ENCODE results near the gene GSN.
A peak's percentile ranks its signal among the peaks of the same experiment; 100 is the strongest.

GSN gene

DNA sequence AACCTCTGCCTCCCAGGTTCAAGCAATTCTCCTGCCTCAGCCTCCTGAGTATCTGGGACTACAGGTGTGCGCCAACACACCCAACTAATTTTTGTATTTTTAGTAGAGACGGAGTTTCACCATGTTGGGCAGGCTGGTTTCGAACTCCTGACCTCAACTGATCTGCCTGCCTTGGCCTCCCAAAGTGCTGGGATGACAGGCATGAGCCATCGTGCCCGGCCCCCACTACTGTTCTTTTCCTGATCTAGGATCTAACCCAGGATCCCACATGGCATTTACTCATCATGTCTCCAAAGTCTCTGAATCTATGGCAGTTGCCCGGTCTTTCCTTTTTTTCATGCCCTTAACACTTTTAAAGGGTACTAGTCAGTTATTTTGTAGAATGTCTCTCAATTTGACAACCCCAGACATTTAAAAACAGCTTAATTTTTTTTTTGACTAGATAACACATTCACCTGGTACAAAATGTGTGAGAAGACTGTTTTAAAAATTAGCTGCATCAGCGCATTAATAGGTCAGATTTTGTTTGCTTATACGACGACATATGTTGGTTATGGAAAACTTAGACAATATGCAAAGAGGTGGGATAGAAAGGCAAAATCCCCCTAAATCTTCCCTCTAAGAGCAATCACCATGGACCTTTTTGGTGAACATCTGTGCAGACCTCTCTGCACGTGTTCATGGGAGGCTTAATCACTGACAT lies 55.6 kb downstream of the GSN start:
- no peak for DNase-seq (ENCODE audit: low read depth in 2 of 2)

DNA sequence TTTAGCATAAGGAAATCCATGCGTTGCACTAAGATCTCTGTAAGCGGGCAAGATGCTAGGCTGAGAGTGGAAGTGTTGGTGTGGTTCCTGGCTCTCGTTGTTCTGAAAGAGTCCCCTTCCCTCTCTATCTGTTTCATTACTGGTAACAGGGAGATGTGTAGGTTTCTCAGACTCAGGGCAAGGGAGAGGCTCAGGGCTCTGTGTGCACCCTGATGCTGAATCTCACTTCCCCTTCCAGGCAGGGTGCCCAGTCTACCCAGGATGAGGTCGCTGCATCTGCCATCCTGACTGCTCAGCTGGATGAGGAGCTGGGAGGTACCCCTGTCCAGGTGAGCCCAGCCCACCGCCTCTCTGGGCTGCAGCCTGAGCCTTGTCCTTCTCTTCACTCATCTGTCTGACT lies 56.4 kb downstream of the GSN start:
- DNase-seq (ENCODE audit: low read depth in 2 of 2) = no peak

DNA sequence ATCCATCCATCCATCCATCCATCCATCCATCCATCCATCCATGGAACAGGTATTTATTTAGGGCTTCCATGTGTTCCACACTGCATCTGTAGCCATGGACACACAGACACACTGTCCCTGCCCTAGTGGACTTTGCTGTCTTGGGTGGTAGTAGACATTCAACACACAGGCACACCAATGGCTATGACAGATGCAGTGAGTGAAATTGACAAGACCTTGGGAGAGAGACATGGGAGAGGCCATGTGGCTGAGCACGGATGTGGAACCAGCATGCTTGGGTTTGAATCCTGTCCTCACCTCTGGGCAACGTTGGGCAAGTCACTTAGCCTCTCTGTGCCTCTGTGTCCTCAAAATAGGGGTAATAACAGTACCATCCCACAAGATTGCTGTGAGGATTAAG lies 56.8 kb downstream of the GSN start:
- DNase-seq (ENCODE audit: low read depth in 2 of 2) = no peak

DNA sequence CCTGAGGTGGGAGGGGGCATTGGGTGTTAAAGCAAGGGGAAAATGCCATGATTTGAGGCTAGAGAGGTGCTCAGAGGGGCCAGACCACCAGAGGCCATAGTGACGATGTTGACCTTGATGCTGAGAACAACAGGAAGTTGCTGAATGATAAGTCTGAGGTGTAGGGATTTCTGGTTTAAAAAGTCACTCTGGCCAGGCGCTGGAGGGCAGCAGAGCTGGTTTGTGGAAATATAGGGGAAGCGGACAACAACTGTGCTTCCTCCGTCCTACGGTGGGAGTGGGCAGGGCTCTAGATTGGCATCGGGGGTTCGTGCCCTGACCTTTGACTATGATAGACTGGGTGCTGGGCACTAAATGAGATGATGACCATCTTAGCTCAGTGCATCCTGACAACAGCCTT lies 57.4 kb downstream of the GSN start:
- DNase-seq (ENCODE audit: low read depth in 2 of 2) = no peak

DNA sequence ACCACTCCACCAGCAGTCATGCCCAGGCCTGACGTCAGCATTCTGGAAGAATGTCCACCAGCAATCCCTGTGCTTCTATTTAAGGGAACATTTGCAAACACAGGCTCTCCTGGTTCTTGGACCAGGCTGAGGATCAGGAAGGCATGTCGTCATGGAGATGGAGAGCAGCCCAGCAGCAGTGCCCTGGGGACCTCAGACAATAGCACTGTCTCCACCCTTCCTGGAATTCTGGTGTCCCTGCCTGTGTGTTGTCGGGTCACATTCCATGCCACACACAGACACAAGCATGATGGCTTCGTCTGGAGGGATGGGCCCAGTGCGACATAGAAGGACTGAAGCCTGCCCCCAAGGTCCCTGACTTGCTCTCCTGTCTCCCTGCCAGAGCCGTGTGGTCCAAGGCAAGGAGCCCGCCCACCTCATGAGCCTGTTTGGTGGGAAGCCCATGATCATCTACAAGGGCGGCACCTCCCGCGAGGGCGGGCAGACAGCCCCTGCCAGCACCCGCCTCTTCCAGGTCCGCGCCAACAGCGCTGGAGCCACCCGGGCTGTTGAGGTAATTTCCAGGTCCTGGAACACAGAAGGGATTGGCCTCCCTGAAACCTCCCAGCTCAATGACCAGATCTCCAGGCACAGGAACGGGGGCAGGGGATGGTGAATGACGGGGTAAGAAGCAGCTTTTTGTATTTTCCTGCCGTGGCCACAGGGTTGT lies 58.3 kb downstream of the GSN start:
- DNase-seq (ENCODE audit: low read depth in 2 of 2) = peak in 1 of 2 experiments; percentile 14

DNA sequence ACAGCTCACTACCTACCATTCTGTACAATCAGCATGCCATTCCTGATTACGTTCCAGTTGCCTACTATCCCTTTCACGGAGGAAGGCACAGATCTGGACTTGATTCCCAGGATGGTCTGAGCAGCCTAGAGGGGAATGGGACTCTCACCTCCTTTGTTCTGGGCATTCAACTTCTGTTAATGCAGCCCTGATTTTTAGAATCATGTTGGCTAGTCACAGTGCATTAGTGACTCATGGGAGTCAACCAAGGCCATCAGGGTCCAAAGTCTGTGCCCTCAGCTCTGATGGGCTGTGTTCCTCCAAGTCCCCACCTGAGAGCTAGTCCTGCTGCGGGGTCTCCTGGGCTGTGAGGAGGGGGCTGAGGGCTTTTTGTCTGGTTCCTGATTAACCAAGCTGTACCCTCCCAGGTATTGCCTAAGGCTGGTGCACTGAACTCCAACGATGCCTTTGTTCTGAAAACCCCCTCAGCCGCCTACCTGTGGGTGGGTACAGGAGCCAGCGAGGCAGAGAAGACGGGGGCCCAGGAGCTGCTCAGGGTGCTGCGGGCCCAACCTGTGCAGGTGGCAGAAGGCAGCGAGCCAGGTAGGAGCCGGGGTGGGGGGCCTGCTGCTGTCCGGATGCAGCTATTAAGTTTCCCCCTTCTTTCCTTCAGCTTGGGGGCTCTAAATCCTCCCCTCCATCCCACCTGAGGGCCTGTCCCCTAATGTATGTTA lies 59.1 kb downstream of the GSN start:
- no peak for DNase-seq (ENCODE audit: low read depth in 2 of 2)

DNA sequence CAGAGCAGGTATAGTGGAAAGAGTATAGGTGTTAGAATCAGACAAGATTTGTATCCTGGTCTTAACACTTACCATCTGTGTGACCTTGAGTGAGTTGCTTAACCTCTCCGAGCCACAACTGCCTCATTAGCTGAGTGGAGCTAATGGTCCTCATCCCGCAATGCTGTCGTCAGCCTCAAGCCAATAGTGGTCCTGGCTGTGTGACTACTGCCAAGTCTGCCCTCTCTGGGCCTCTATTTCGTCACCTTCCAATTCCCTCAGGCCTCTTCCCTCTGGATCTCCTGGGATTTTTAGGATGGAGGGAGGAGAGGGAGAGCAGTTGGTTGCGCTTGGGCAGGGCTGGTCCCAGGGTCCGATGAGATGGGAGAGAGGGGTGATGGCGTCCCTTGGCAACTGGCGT lies 60.5 kb downstream of the GSN start:
- DNase-seq (ENCODE audit: low read depth in 2 of 2) = no peak

DNA sequence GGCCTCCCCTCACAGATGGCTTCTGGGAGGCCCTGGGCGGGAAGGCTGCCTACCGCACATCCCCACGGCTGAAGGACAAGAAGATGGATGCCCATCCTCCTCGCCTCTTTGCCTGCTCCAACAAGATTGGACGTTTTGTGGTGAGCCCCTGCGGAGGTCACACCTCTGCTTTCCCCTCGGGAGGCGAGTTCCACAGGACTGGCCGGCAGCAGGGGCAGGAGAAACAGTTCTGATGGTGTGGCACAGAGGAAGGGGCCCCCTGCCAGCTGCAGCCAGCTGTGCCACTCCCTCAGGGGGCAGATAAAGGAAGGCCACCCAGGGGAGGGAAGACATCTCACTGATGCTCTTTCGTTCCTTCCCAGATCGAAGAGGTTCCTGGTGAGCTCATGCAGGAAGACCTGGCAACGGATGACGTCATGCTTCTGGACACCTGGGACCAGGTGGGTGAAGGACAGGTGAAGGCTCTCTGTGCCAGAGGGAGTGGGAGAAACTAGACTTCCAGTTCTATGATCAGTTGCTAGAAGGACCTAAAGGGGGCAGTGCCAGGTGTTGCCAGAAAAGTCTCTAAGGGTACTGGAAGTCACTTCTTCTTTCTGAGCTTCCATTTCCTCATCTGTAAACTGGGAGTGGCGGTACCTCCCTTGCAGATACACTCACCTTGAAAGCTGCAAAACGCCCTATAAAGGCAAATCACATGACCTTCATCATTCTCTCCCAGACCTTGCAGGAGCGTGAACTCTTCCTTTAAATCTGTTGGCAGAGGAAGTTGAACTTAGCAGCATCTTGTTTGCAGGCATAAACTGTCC lies 61.1 kb downstream of the GSN start:
- DNase-seq (ENCODE audit: low read depth in 2 of 2) = no peak

DNA sequence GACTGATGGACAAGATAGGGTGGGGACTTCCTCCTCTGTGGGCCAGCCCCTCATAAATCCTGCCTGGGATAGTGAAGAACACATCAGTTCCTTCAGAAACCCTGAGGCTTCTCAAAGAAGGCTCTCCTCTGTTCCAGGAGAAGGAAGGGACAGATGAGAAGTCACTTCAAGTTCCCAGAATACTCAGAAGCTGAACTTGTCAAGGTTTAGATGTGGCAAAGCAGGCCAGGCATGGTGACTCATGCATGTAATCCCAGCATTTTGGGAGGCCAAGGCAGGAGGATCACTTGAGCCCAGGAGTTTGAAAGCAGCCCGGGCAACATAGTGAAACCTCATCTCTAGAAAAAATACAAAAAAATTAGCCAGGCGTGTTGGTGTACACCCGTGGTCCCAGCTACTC lies 63.6 kb downstream of the GSN start:
- no peak for DNase-seq (ENCODE audit: low read depth in 2 of 2)

DNA sequence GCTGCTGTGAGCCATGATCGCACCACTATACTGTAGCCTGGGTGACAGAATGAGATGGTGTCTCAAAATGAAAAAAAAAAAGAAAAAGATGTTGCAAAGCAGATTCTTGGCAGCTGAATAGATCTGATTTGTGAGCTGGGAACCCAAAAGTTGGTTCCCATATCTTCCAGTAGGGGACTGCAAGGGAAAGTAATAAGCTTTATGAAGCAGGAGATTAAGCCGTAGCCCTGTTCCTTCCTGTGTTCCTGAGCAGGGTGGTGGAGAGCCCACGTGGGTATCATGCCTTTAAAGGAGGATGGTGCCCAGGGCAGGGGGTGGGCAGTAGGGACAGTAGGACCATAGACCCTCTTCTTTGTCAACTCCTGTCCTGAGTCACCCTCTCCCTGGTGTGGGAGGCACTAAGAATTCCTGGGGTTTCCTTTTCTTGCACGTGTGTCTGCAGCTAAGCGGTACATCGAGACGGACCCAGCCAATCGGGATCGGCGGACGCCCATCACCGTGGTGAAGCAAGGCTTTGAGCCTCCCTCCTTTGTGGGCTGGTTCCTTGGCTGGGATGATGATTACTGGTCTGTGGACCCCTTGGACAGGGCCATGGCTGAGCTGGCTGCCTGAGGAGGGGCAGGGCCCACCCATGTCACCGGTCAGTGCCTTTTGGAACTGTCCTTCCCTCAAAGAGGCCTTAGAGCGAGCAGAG lies 64.2 kb downstream of the GSN start:
- peak; percentile 32 to 48 for DNase-seq (ENCODE audit: low read depth in 2 of 2)

DNA sequence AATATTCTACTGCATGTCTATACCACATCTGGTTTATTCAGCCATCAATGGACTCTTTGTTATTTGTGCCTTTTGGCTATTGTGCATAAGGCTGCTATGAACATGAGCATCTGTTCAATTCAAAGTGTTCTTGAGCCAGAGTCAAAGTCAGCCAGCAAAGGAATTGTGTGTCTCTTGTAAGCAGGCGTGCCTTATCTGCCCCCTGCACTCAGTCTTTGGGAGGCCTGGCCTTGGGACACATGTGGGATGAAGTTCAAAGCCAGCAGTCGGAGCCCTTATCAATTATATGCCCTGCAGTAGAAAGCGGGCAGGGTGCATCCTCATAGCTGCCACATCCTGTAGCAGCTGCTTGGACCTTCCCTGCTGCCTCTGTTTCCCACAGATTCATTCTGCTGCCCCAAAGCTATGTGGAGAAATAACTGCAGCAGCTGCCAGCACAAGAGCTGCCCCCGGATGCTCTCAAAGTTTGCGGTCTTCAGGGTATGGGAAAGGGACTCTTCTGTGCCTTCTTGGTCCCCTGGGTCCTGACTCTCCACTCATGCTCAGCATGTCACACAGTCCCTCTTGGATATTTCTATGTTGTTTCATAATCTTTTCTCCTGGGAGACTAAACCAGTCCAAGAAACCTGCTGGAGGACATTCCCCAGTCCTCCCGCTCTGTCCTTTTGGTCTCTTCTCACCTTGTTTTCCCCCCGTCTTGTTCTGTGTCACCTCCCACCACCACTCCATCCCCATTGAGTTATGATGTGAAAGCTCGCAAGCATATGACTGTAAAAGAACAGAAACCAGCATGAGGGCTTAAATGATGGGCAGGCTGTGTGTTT lies 66.2 kb downstream of the GSN start:
- no peak for DNase-seq (ENCODE audit: low read depth in 2 of 2)

DNA sequence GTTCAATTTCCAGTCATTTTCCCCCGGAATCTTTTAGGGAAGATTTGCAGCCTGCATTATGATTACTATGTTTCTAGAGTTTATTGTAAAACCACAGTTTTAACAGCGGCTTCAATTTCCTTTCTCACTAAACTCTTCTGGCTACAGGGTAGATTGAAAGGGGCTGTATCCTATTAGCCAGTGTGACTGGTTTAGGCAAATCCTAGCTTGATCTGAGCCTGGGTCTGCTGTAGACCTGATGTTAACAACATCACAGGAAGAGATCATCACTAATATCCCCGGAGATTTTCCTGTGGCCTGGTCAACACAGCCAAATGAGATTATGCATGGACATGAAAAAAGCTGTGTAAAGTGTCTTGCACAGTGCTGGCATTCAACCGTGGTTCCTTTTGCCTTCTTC lies 68.7 kb downstream of the GSN start:
- no peak for DNase-seq (ENCODE audit: low read depth in 2 of 2)

DNA sequence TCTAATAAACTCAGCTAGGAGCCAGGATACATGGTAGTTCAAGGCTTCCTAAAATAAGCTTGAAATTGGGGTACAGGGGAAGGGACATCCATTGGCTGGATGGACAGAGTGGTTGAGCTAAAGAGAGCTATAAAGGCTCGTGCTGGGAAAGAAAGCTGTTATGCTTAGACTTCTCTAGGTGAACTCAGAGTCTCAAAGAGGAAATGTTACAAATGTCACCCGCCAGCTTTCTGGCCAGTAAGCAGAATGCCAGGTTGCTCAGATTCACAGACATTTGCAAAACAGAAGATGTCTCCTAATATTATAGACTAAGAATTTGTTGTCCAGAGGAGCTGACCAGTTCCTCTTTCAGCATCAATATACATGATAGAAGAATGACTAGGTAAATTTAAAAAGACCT lies 71.5 kb downstream of the GSN start:
- DNase-seq (ENCODE audit: low read depth in 2 of 2) = no peak

DNA sequence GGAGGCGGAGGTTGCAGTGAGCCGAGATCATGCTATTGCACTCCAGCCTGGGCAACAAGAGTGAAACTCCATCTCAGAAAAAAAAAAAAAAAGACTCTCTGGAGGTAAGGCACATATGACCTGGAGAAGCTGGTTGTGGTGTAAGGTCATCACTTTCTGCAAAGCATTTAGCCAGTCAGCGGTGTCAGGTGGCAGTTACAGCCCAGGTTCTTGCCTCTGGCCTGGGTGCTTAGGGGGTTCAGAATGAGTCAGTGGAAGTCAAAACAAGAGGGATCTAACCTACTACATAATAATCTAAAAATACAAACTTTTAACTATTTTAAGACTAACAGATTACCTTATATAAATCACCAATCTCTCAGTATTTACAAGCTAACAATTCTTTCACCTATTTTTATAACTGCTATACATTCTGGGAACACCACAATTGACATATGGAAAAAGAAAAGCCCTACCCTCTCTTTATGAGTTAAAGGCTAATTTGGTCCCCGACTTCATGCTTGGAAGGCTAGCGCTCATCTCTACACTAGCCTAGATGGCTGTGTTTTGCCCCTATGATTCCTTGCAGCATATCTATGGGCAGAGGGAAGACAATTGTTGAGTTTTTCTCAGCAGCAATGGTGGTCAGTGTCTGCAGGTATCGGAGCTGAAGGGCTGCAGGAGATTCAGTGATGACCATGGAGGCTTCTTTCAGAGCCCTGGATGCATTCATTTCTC lies 72.9 kb downstream of the GSN start:
- DNase-seq (ENCODE audit: low read depth in 2 of 2) = no peak

DNA sequence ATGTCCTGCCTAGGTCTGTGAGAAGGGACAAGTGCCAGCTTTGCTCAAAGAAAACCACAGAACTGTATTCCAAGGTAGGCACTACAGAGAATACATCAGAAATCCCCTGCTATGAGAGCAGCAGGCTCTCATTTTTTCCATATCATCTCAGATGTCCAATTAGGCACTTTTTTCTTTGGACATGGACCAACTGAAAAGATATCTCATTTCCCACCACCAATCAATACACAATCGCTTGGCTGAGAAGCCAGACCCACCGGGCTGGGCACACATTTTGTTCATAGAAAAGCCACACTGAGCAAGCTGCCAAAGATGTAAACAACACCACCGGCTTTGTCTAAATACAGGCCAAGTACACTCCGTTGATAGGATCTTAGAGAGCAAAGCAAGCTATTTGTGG lies 76.2 kb downstream of the GSN start:
- no peak for DNase-seq (ENCODE audit: low read depth in 2 of 2)

DNA sequence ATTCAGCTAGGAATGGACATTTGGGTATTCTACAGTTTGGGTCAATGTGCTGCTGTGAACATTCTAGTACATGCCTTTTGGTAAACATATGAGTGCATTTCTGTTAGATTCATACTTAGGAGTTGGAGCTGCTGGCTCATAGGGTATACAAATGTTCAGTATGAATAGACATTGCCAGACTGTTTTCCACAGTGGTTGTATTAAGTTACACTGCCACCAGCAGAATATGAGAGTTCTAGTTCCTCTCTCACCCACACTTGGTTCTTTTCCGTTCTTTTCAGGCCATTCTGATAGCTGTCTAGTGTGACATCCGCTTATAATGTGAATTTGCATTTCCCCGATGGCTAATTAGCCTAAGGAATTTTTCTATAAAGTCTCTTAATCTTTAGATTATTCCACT lies 77.1 kb downstream of the GSN start:
- no peak for DNase-seq (ENCODE audit: low read depth in 2 of 2)

DNA sequence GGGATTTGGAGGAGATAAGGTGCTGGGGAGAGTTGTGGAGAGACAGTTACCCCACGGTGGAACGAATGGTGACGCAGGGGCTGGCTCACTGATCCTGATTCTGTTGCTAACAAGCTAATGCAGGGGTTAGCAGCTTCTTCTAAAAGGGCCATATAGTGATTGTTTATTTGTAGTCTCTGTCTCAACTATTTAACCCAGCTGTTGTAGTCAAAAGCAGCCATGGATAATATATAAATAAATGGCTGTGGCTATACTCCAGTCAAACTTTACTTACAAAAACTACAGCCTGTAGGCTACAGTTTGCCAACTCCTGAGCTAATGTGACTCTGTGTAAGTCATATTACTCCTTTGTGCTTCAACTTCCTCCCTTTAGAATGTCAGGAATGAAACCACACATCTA lies 80.3 kb downstream of the GSN start:
- no peak for DNase-seq (ENCODE audit: low read depth in 2 of 2)

DNA sequence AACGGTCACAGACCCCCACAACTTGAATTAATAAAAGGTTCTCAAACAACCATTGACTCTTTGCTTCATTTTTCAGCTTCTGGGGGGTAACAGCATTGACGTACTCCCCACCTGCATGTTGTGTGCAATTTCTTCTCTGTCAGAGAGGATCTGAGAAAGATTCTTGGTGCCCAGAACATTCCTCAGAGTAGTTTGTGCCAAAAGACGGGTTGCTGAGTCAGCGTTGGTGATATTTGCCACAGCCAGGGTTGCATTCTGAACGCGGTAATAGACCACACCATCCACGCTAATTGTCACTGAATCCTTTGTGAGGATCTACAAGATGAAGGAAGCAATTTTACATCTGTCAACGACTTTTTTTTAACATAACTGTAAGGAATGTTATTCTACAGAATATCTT lies 81.0 kb downstream of the GSN start:
- no peak for DNase-seq (ENCODE audit: low read depth in 2 of 2)

DNA sequence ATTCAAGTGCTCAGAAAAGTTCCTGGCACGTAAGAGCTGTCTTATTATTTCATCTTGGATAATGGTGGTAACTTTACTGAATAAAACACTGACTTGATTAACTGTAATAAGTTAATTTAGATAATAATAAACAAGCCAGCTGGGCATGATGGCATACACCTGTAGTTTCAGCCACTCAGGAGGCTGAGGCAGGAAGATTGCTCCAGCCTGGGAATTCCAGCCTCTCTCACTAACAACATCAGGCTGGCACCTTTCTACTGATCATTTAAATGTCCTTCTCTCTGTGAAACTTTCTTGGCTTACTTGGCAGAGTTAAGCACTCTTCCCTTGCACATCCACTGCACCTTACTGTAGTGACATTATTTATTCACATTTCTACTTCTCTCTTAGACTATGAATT lies 82.1 kb downstream of the GSN start:
- no peak for DNase-seq (ENCODE audit: low read depth in 2 of 2)

DNA sequence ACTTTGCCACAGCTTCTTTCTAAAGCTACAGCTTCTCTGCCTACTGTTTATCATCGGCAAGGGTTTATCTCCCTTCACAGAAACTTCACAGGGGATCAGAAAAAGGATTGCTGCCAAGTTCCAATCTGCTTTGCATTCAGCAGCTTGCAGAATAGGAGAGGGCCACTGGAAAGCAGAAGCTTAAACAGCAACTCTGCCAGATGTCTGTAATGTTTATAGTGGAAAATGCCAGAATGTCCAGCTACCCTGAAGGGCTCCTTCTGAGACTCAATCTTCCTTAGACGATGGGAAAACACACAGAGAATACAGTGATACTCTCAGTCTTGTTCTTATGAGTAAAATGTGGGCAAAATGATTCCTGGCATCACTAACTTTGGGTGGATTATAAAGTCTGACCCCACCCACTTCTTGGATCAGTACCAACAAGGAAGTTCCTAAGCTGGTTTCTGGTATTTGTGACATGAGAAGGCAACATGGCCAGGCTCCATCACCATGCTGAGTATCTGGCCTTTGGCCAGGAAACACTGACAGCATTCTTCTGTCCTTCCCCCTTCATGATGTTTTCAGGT lies 83.1 kb downstream of the GSN start:
- peak; percentile 88 to 89 for DNase-seq (ENCODE audit: low read depth in 2 of 2)
